ENCODE results near the gene LRMDA.

The LRMDA gene

GRCh38 chr10:76111986-76112825 lies 680.8 kb downstream of the LRMDA start:
- H3K9me3 Mint-ChIP-seq: peaks cover 2% of the 10 kb centered on the region
- peak overlapping the region in 1 of 3 experiments; percentile 16 for H3K4me3 Mint-ChIP-seq
- H3K27me3 Mint-ChIP-seq (ENCODE audit: low read depth): peaks cover 7% of the 10 kb centered on the region
- no peak for TF ChIP-seq CTCF (IDR thresholded peaks at IDR 0.05; ENCODE audit: unreplicated experiment in 3 of 3)
- peak overlapping the region in 1 of 3 experiments; percentile 64 for H3K27ac Mint-ChIP-seq
- H3K36me3 Mint-ChIP-seq (ENCODE audit: low read depth): peaks cover 6% of the 10 kb centered on the region
- peaks cover 44% of the 10 kb centered on the region for H3K4me1 Mint-ChIP-seq

GRCh38 chr10:76112826-76113150 lies 681.4 kb downstream of the LRMDA start:
- Mint-ChIP-seq H3K9me3 (peaks cover 2% of the 10 kb centered on the region), H3K36me3 (ENCODE audit: low read depth) (peaks cover 6% of the 10 kb centered on the region), H3K27ac (peak overlapping the region; percentile 8 to 64 (median 48)), H3K4me1 (peaks cover 44% of the 10 kb centered on the region), H3K27me3 (ENCODE audit: low read depth) (peaks cover 7% of the 10 kb centered on the region), H3K4me3 (peak overlapping the region in 1 of 3 experiments; percentile 5)
- TF ChIP-seq CTCF (IDR thresholded peaks at IDR 0.05; ENCODE audit: unreplicated experiment in 3 of 3): no peak

- Mint-ChIP-seq H3K9me3 (peaks cover 2% of the 10 kb centered on the region), H3K27ac (peak overlapping the region in 1 of 3 experiments; percentile 65), H3K4me1 (peaks cover 51% of the 10 kb centered on the region), H3K27me3 (ENCODE audit: low read depth) (peaks cover 7% of the 10 kb centered on the region), H3K4me3 (no peak overlapping the region), H3K36me3 (ENCODE audit: low read depth) (peaks cover 6% of the 10 kb centered on the region)
- no peak for TF ChIP-seq CTCF (IDR thresholded peaks at IDR 0.05; ENCODE audit: unreplicated experiment in 3 of 3)
Observed at GRCh38 chr10:76113952-76114351, 682.5 kb downstream of the LRMDA start.

GRCh38 chr10:76114581-76115001 lies 683.2 kb downstream of the LRMDA start:
- peaks cover 54% of the 10 kb centered on the region for H3K4me1 Mint-ChIP-seq
- peaks cover 6% of the 10 kb centered on the region for H3K36me3 Mint-ChIP-seq (ENCODE audit: low read depth)

GRCh38 chr10:76115131-76115470 lies 683.7 kb downstream of the LRMDA start:
- Mint-ChIP-seq H3K27me3 (ENCODE audit: low read depth) (peaks cover 7% of the 10 kb centered on the region), H3K4me3 (peak overlapping the region in 1 of 3 experiments; percentile 12), H3K36me3 (ENCODE audit: low read depth) (peaks cover 6% of the 10 kb centered on the region), H3K4me1 (peaks cover 54% of the 10 kb centered on the region), H3K27ac (peak overlapping the region; percentile 11 to 56 (median 55)), H3K9me3 (peaks cover 2% of the 10 kb centered on the region)
- no peak for TF ChIP-seq CTCF (IDR thresholded peaks at IDR 0.05; ENCODE audit: unreplicated experiment in 3 of 3)

More at GRCh38 chr10:76114581-76115001, 683.2 kb downstream of the LRMDA start:
- Mint-ChIP-seq H3K27me3 (ENCODE audit: low read depth) (peaks cover 7% of the 10 kb centered on the region), H3K9me3 (peaks cover 2% of the 10 kb centered on the region), H3K4me3 (no peak overlapping the region), H3K27ac (peak overlapping the region in 2 of 3 experiments; percentile 52 to 65)
- TF ChIP-seq CTCF (IDR thresholded peaks at IDR 0.05; ENCODE audit: unreplicated experiment in 3 of 3): no peak
